Stimulated activated CD8-positive, alpha-beta memory T cell treated with anti-CD3 and anti-CD28 coated beads, Interleukin-7, amount 100 ng/mL, for 24 hours (primary cell): Measurements from ENCODE around the gene PLIN3.
A peak's percentile ranks its signal among the peaks of the same experiment; 100 is the strongest.
"Not testable (repeated sequence)": the region's sequence is repeated elsewhere in the genome, so short reads cannot be mapped to it uniquely, and the experiment has no call there.

Experiments
- DNase-seq: peaks from one replicate; pipeline ENCODE4 v3.0.0-alpha.2; 2020; ENCODE audit warnings: low read depth

The PLIN3 gene

GRCh38 chr19:4807188-4807587 lies 60.3 kb downstream of the PLIN3 start:
- no peak for DNase-seq

- no peak for DNase-seq
These were observed 61.1 kb downstream of the PLIN3 start for GRCh38 chr19:4806384-4806783.

- DNase-seq = not testable (repeated sequence)
These were observed 62.3 kb downstream of the PLIN3 start for GRCh38 chr19:4805140-4805539.

GRCh38 chr19:4803736-4804695 lies 63.5 kb downstream of the PLIN3 start:
- DNase-seq = peak; percentile 43

GRCh38 chr19:4802711-4803110 lies 64.8 kb downstream of the PLIN3 start:
- no peak for DNase-seq

GRCh38 chr19:4801085-4801619 lies 66.3 kb downstream of the PLIN3 start:
- no peak for DNase-seq

- DNase-seq = no peak
These were observed 66.8 kb downstream of the PLIN3 start for GRCh38 chr19:4800591-4801081.

GRCh38 chr19:4795400-4795799 lies 72.1 kb downstream of the PLIN3 start:
- DNase-seq = no peak

GRCh38 chr19:4794971-4795370 lies 72.5 kb downstream of the PLIN3 start:
- no peak for DNase-seq

GRCh38 chr19:4793278-4793677 lies 74.2 kb downstream of the PLIN3 start:
- DNase-seq = not testable (repeated sequence)

- DNase-seq = not testable (repeated sequence)
These were observed 74.6 kb downstream of the PLIN3 start for GRCh38 chr19:4792866-4793195.

GRCh38 chr19:4792019-4792865 lies 75.2 kb downstream of the PLIN3 start:
- DNase-seq = not testable (repeated sequence)

GRCh38 chr19:4791183-4792018 lies 76.1 kb downstream of the PLIN3 start, which contains the start of gene FEM1A:
FEM1A (plus strand) TSS chr19:4791734; CDS start chr19:4791855, 121 bp downstream.
- peak; percentile 96 for DNase-seq
